ENCODE measurements around the gene SZRD1. TPM values are rescaled to one million over a fixed set of nuclear protein-coding genes. Genes with fewer than 3 reads are reported as not detected.

The SZRD1 gene
- total and polyA plus RNA-seq, 4 experiments from 2014 or later: 41.6 to 81.0 (median 67.9) TPM

GRCh38 chr1:16396591-16396990, 29.5 kb downstream of the SZRD1 start:
- peaks cover 10% of the 10 kb centered on the region for H3K4me1 ChIP-seq (ENCODE audit: insufficient read depth, low read length)
- H3K4me3 Mint-ChIP-seq: no peak overlapping the region
- H3K36me3 ChIP-seq (ENCODE audit: insufficient read depth, low read length): peaks cover 60% of the 10 kb centered on the region
- H3K27ac Mint-ChIP-seq: peak overlapping the region in 5 of 7 donors; percentile 35 to 67 (median 53)
- no peak overlapping the region for H3K27ac ChIP-seq (ENCODE audit: low read depth, low read length)
- intact Hi-C loops (cut with micrococcal nuclease): no loop called here
- no peak overlapping the region for H3K4me3 ChIP-seq (ENCODE audit: low read length in 2 of 2)
- H3K9me3 Mint-ChIP-seq: no peaks in the 10 kb centered on the region
- peaks cover 12 to 23% (median 16%) of the 10 kb centered on the region in 4 donors for H3K4me1 Mint-ChIP-seq
- H3K9me3 ChIP-seq (ENCODE audit: control insufficient read depth in 1 of 2, low read length in 2 of 2): no peaks in the 10 kb centered on the region
- no peaks in the 10 kb centered on the region for H3K27me3 Mint-ChIP-seq
- ChIA-PET CTCF (ENCODE audit: partially characterized antibody) (no interaction called here), POLR2A (ENCODE audit: partially characterized antibody) (interaction anchor here (1.2 kb wide), 1 partner anchor 24 kb away, joined by 3 read pairs; no protein-coding TSS in a partner anchor)
- peaks cover 25 to 61% of the 10 kb centered on the region in 2 donors for H3K36me3 Mint-ChIP-seq
- no peaks in the 10 kb centered on the region for H3K27me3 ChIP-seq (ENCODE audit: insufficient read depth, low read length)
- no peak for DNase-seq

- Mint-ChIP-seq H3K4me3 (no peak overlapping the region), H3K27me3 (no peaks in the 10 kb centered on the region), H3K36me3 (peaks cover 25 to 61% of the 10 kb centered on the region in 2 donors), H3K27ac (peak overlapping the region in 6 of 7 donors; percentile 35 to 68 (median 45)), H3K9me3 (no peaks in the 10 kb centered on the region), H3K4me1 (peaks cover 9 to 18% (median 13%) of the 10 kb centered on the region in 4 donors)
- intact Hi-C loops (cut with micrococcal nuclease): no loop called here
- peaks cover 4% of the 10 kb centered on the region for H3K4me1 ChIP-seq (ENCODE audit: insufficient read depth, low read length)
- no peaks in the 10 kb centered on the region for H3K27me3 ChIP-seq (ENCODE audit: insufficient read depth, low read length)
- no peaks in the 10 kb centered on the region for H3K9me3 ChIP-seq (ENCODE audit: control insufficient read depth in 1 of 2, low read length in 2 of 2)
- no peak overlapping the region for H3K27ac ChIP-seq (ENCODE audit: low read depth, low read length)
- POLR2A ChIA-PET (ENCODE audit: partially characterized antibody): no interaction called here
- H3K36me3 ChIP-seq (ENCODE audit: insufficient read depth, low read length): peaks cover 55% of the 10 kb centered on the region
- H3K4me3 ChIP-seq (ENCODE audit: low read length in 2 of 2): no peak overlapping the region
- no peak for DNase-seq
- CTCF ChIA-PET (ENCODE audit: partially characterized antibody): no interaction called here
Observed at GRCh38 chr1:16397120-16397519, 30.1 kb downstream of the SZRD1 start.

GRCh38 chr1:16398371-16398953, 31.4 kb downstream of the SZRD1 start:
- H3K27ac ChIP-seq (ENCODE audit: low read depth, low read length): no peak overlapping the region
- ChIA-PET CTCF (ENCODE audit: partially characterized antibody) (no interaction called here), POLR2A (ENCODE audit: partially characterized antibody) (no interaction called here)
- Mint-ChIP-seq H3K4me1 (peaks cover 0 to 7% (median 3%) of the 10 kb centered on the region in 4 donors), H3K27me3 (no peaks in the 10 kb centered on the region), H3K4me3 (no peak overlapping the region), H3K9me3 (peaks cover 0 to under 1% (median 0%) of the 10 kb centered on the region in 8 donors), H3K27ac (peak overlapping the region in 4 of 7 donors; percentile 12 to 41 (median 20)), H3K36me3 (peaks cover 18 to 50% of the 10 kb centered on the region in 2 donors)
- peaks cover 41% of the 10 kb centered on the region for H3K36me3 ChIP-seq (ENCODE audit: insufficient read depth, low read length)
- H3K27me3 ChIP-seq (ENCODE audit: insufficient read depth, low read length): no peaks in the 10 kb centered on the region
- H3K9me3 ChIP-seq (ENCODE audit: control insufficient read depth in 1 of 2, low read length in 2 of 2): no peaks in the 10 kb centered on the region
- no peaks in the 10 kb centered on the region for H3K4me1 ChIP-seq (ENCODE audit: insufficient read depth, low read length)
- no peak for DNase-seq
- no peak overlapping the region for H3K4me3 ChIP-seq (ENCODE audit: low read length in 2 of 2)
- intact Hi-C loops (cut with micrococcal nuclease): no loop called here

- no peak for DNase-seq
- H3K4me3 Mint-ChIP-seq: no peak overlapping the region
- no peaks in the 10 kb centered on the region for H3K27me3 Mint-ChIP-seq
- no peaks in the 10 kb centered on the region for H3K27me3 ChIP-seq (ENCODE audit: insufficient read depth, low read length)
- H3K36me3 Mint-ChIP-seq: peaks cover 3 to 12% of the 10 kb centered on the region in 2 donors
- POLR2A ChIA-PET (ENCODE audit: partially characterized antibody): no interaction called here
- H3K27ac ChIP-seq (ENCODE audit: low read depth, low read length): no peak overlapping the region
- H3K36me3 ChIP-seq (ENCODE audit: insufficient read depth, low read length): peaks cover 4% of the 10 kb centered on the region
- H3K4me1 Mint-ChIP-seq: peaks cover 0 to 3% (median under 1%) of the 10 kb centered on the region in 4 donors
- CTCF ChIA-PET (ENCODE audit: partially characterized antibody): no interaction called here
- no peak overlapping the region for H3K4me3 ChIP-seq (ENCODE audit: low read length in 2 of 2)
- H3K9me3 Mint-ChIP-seq: peaks cover 0 to 1% (median 0%) of the 10 kb centered on the region in 8 donors
- intact Hi-C loops (cut with micrococcal nuclease): no loop called here
- no peak overlapping the region for H3K27ac Mint-ChIP-seq
- no peaks in the 10 kb centered on the region for H3K4me1 ChIP-seq (ENCODE audit: insufficient read depth, low read length)
- H3K9me3 ChIP-seq (ENCODE audit: control insufficient read depth in 1 of 2, low read length in 2 of 2): no peaks in the 10 kb centered on the region
Observed at GRCh38 chr1:16402742-16403141, 35.7 kb downstream of the SZRD1 start.

GRCh38 chr1:16405441-16405840, 38.4 kb downstream of the SZRD1 start:
- POLR2A ChIA-PET (ENCODE audit: partially characterized antibody): no interaction called here
- DNase-seq: no peak
- Histone ChIP-seq H3K4me1 (ENCODE audit: insufficient read depth, low read length) (no peaks in the 10 kb centered on the region), H3K27me3 (ENCODE audit: insufficient read depth, low read length) (no peaks in the 10 kb centered on the region), H3K27ac (ENCODE audit: low read depth, low read length) (no peak overlapping the region), H3K9me3 (ENCODE audit: control insufficient read depth in 1 of 2, low read length in 2 of 2) (no peaks in the 10 kb centered on the region), H3K4me3 (ENCODE audit: low read length in 2 of 2) (no peak overlapping the region), H3K36me3 (ENCODE audit: insufficient read depth, low read length) (no peaks in the 10 kb centered on the region)
- intact Hi-C loops (cut with micrococcal nuclease): no loop called here
- peaks cover 0 to 2% (median under 1%) of the 10 kb centered on the region in 4 donors for H3K4me1 Mint-ChIP-seq
- no peaks in the 10 kb centered on the region for H3K27me3 Mint-ChIP-seq
- no peak overlapping the region for H3K4me3 Mint-ChIP-seq
- peaks cover 0 to 1% (median 0%) of the 10 kb centered on the region in 8 donors for H3K9me3 Mint-ChIP-seq
- H3K36me3 Mint-ChIP-seq: no peaks in the 10 kb centered on the region
- H3K27ac Mint-ChIP-seq: peak overlapping the region in 1 of 7 donors; percentile 31
- CTCF ChIA-PET (ENCODE audit: partially characterized antibody): interaction anchor here (0.7 kb wide), 1 partner anchor 826 kb away, joined by 3 read pairs; no protein-coding TSS in a partner anchor

- Histone ChIP-seq H3K4me1 (ENCODE audit: insufficient read depth, low read length) (no peaks in the 10 kb centered on the region), H3K9me3 (ENCODE audit: control insufficient read depth in 1 of 2, low read length in 2 of 2) (no peaks in the 10 kb centered on the region), H3K36me3 (ENCODE audit: insufficient read depth, low read length) (no peaks in the 10 kb centered on the region), H3K4me3 (ENCODE audit: low read length in 2 of 2) (no peak overlapping the region), H3K27ac (ENCODE audit: low read depth, low read length) (no peak overlapping the region), H3K27me3 (ENCODE audit: insufficient read depth, low read length) (no peaks in the 10 kb centered on the region)
- H3K36me3 Mint-ChIP-seq: no peaks in the 10 kb centered on the region
- no peak overlapping the region for H3K4me3 Mint-ChIP-seq
- peak overlapping the region in 1 of 7 donors; percentile 50 for H3K27ac Mint-ChIP-seq
- no peaks in the 10 kb centered on the region for H3K27me3 Mint-ChIP-seq
- intact Hi-C loops (cut with micrococcal nuclease): no loop called here
- no peak for DNase-seq
- ChIA-PET CTCF (ENCODE audit: partially characterized antibody) (no interaction called here), POLR2A (ENCODE audit: partially characterized antibody) (no interaction called here)
- H3K9me3 Mint-ChIP-seq: peaks cover 0 to 3% (median 0%) of the 10 kb centered on the region in 8 donors
- peaks cover 0 to 1% (median 0%) of the 10 kb centered on the region in 4 donors for H3K4me1 Mint-ChIP-seq
Observed at GRCh38 chr1:16406868-16407267, 39.8 kb downstream of the SZRD1 start.

GRCh38 chr1:16409536-16410152, 42.6 kb downstream of the SZRD1 start:
- Mint-ChIP-seq H3K4me3 (no peak overlapping the region), H3K9me3 (peaks cover 0 to 2% (median 0%) of the 10 kb centered on the region in 8 donors)

More at GRCh38 chr1:16409536-16410152, 42.6 kb downstream of the SZRD1 start:
- POLR2A ChIA-PET (ENCODE audit: partially characterized antibody): no interaction called here
- no peaks in the 10 kb centered on the region for H3K36me3 ChIP-seq (ENCODE audit: insufficient read depth, low read length)
- Mint-ChIP-seq H3K4me1 (peaks cover 0 to 1% (median 0%) of the 10 kb centered on the region in 4 donors), H3K36me3 (no peaks in the 10 kb centered on the region), H3K27ac (peak overlapping the region in 1 of 7 donors; percentile 62), H3K27me3 (no peaks in the 10 kb centered on the region)
- CTCF ChIA-PET (ENCODE audit: partially characterized antibody): no interaction called here
- no peak overlapping the region for H3K4me3 ChIP-seq (ENCODE audit: low read length in 2 of 2)
- H3K27me3 ChIP-seq (ENCODE audit: insufficient read depth, low read length): no peaks in the 10 kb centered on the region
- H3K9me3 ChIP-seq (ENCODE audit: control insufficient read depth in 1 of 2, low read length in 2 of 2): no peaks in the 10 kb centered on the region
- DNase-seq: no peak
- intact Hi-C loops (cut with micrococcal nuclease): no loop called here
- no peak overlapping the region for H3K27ac ChIP-seq (ENCODE audit: low read depth, low read length)
- no peaks in the 10 kb centered on the region for H3K4me1 ChIP-seq (ENCODE audit: insufficient read depth, low read length)
